Left forelimb (tissue), 1 donor: ENCODE data around the gene CCNJL.

ENCODE experiments used
- DNase-seq: peaks from one replicate; pipeline ENCODE4 v3.0.0-alpha.2; 2018; ENCODE audit warnings: low spot score

The CCNJL gene

GRCh38 chr5:160221082-160221481 is 91.3 kb downstream of the CCNJL start:
- no peak for DNase-seq

GRCh38 chr5:160219356-160219755 is 93.0 kb downstream of the CCNJL start:
- DNase-seq = no peak

- DNase-seq = no peak
Observed at GRCh38 chr5:160213537-160213936, 98.8 kb downstream of the CCNJL start.

- no peak for DNase-seq
Observed at GRCh38 chr5:160211352-160211751, 101.0 kb downstream of the CCNJL start.

GRCh38 chr5:160210606-160211005 is 101.8 kb downstream of the CCNJL start:
- no peak for DNase-seq

- DNase-seq = no peak
Observed at GRCh38 chr5:160209917-160210316, 102.4 kb downstream of the CCNJL start.

GRCh38 chr5:160207061-160207460 is 105.3 kb downstream of the CCNJL start:
- no peak for DNase-seq
